Kidney epithelial cell (primary cell): ENCODE results near the gene B3GNT5. TPM values are rescaled to one million over a fixed set of nuclear protein-coding genes. Genes with fewer than 3 reads are reported as not detected.
A peak's percentile ranks its signal among the peaks of the same experiment; 100 is the strongest.

Source experiments
- DNase-seq: peaks from one replicate; pipeline ENCODE4 v3.0.0-alpha.2; 2010; ENCODE audit warnings: low read depth
- H3K27me3 ChIP-seq: 2 replicates; pipeline ENCODE4 v1.6.0; 2011; ENCODE audit warnings: low read length; ENCODE audit not compliant: control insufficient read depth, insufficient read depth
- H3K36me3 ChIP-seq: 2 replicates; pipeline ENCODE4 v1.5.1; 2011; ENCODE audit warnings: low read length; ENCODE audit not compliant: control insufficient read depth, insufficient read depth
- H3K4me3 ChIP-seq: 2 replicates; pipeline ENCODE4 v1.5.1; 2011; ENCODE audit warnings: low read depth, mild to moderate bottlenecking, control low read depth, low read length
- total RNA-seq: library from RNA; depleted of rRNA; stranded (reverse); fragments of >200 nt; gene quantifications from 2 replicates; pipeline ENCODE4 v1.2.3, GENCODE V29; 2015
- TF ChIP-seq, protein P1 (sequence below): IDR thresholded peaks from 2 replicates; pipeline ENCODE4 v1.5.1; 2011; ENCODE audit warnings: mild to moderate bottlenecking, moderate library complexity, low read length, control low read depth, inconsistent platforms; ENCODE audit not compliant: insufficient read depth, poor library complexity, severe bottlenecking

Gene B3GNT5
- total RNA-seq, 1 donor from 2014 or later, result 27.6 TPM

DNA sequence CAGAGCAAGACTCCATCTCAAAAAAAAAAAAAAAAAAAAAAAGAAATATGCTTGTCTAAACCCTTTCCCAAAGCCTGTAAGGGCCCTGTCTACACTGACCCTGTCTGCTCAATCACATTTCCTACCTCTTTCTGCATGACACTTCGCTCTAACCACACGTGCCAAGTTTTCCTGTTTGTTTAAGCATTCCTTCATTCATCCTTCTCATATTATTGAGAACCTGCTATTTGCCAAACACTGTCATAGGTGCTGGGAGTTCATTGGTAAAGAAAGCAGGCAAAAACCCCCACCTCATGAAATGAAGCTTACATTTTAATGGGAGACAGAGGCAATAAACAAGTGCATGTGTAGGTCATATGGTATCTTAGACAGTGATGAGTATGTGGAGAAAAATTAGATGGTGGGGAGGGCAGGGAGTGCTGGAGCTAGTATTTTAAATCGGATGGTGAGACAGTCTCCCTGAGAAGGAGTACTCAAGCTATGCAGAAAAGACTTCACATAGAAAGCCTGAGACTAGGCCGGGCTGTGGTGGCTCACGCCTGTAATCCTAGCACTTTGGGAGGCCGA, 48.0 kb downstream of the B3GNT5 start:
- TF ChIP-seq, protein P1, sequence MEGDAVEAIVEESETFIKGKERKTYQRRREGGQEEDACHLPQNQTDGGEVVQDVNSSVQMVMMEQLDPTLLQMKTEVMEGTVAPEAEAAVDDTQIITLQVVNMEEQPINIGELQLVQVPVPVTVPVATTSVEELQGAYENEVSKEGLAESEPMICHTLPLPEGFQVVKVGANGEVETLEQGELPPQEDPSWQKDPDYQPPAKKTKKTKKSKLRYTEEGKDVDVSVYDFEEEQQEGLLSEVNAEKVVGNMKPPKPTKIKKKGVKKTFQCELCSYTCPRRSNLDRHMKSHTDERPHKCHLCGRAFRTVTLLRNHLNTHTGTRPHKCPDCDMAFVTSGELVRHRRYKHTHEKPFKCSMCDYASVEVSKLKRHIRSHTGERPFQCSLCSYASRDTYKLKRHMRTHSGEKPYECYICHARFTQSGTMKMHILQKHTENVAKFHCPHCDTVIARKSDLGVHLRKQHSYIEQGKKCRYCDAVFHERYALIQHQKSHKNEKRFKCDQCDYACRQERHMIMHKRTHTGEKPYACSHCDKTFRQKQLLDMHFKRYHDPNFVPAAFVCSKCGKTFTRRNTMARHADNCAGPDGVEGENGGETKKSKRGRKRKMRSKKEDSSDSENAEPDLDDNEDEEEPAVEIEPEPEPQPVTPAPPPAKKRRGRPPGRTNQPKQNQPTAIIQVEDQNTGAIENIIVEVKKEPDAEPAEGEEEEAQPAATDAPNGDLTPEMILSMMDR, result no peak
- Histone ChIP-seq H3K27me3 (no peaks in the 10 kb centered on the region), H3K36me3 (no peaks in the 10 kb centered on the region), H3K4me3 (no peak overlapping the region)
- no peak for DNase-seq

DNA sequence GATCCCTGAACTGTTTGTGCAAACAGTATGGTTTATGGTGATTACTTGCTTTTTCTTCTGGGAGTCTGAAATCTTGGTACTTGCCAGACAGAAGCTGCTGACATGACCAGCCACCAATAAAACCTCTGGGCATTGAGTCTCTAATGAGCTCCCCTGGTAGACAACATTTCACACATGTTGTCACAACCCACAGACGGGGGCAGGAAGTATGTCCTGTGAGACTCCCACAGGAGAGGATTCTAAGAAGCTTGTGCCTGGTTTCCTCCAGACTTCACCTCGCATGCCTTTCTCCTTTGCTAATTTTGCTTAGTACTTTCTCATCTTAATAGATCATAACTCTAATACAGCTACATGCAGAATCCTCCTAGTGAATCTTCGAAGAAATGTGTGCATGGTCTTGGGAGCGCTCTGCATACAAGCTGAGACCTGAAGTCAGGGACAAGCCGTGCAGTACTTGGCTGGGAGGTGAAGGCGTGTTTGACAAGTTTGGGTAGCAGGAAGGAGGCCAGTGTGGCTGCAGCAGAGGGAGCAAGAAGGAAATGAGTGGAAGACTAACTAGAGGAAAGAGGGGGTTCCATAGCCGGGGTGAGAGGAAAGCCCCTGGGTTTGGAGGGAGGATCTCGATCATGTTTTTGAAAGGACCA, 49.0 kb downstream of the B3GNT5 start:
- TF ChIP-seq, protein P1, result no peak
- Histone ChIP-seq H3K36me3 (no peaks in the 10 kb centered on the region), H3K4me3 (no peak overlapping the region), H3K27me3 (no peaks in the 10 kb centered on the region)
- no peak for DNase-seq

DNA sequence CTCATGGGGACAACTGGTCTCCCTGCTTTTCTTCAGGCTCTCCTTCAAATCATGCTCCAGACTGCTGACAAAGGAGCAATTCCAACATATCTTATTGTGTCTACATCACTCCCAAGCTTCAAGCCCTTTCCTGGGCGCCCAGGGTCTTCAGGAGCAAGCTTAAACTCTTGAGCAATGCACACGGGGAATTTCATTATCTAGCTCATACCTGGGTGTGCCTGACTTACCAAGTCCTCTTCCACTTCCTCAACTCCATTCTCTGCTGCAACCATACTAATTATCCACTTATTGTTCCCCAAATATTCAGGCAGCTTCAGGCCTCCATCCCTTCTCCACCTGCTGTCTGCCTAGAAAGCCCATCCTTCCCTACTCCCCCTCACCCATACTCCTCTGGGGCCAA, 50.6 kb downstream of the B3GNT5 start:
- Histone ChIP-seq H3K4me3 (no peak overlapping the region), H3K36me3 (no peaks in the 10 kb centered on the region), H3K27me3 (no peaks in the 10 kb centered on the region)
- no peak for DNase-seq
- TF ChIP-seq, protein P1, result no peak

DNA sequence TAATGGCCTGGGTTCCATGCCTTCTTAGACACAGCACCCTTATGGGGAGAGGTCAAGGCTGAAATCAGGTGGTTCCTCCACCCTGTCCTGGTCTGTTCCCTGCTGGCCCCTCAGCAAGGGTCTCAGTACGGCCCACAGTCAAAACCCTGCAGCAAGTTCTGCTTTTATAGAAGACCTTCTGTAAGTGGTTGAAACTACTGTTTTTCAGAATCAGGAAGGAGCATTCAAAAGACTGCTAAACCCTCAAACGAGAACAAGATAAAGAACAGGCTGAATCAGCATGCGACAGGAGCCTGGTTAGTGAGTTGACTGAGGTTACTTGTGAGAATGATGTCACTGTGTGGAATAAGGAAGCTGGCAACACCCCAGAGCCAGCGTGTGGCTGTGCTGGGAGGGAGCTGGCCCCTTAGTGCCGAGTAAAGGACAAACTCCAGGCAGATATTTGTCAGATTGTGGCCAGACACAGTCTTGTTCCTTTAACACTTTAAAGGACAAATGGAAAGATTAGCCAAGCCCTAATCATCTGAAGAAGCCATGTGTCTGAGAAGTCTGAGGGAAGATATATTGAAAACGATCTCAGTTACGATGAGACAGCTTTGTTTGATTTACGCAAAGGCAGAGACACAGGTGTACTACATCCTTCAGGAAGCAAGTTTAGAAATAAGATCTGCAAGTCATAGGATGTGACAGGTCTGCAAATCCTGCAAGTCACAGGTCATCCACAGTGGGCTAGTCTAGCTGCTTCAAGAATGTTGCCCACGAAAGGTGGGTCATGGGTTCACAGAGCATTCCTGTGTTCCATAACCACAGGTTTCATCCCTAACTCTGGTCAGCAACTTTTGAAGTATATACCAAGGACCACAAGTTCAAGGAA, 54.0 kb downstream of the B3GNT5 start:
- TF ChIP-seq, protein P1, result no peak
- no peaks in the 10 kb centered on the region for H3K27me3 ChIP-seq
- H3K4me3 ChIP-seq, result no peak overlapping the region
- H3K36me3 ChIP-seq, result no peaks in the 10 kb centered on the region
- peak; percentile 77 for DNase-seq

DNA sequence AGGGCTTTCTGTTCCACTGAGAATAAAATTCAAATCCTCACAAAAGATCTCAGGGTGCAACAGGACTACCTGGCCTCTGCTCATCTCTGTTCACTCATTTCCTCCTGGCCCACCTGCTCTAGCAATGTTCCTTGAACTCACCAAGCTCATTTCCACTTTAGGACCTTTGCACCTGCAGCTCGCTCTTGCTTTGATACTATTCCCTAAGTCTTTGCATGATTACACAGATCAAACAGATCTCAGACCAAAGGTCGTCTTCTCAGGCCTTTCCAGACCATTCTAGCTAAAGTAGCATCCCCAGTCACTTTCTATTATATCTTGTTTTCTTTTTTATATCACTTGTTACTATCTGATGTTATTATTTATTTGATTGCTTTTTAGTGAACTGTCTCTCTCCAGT, 54.7 kb downstream of the B3GNT5 start:
- no peak for DNase-seq
- TF ChIP-seq, protein P1, result no peak
- H3K36me3 ChIP-seq, result no peaks in the 10 kb centered on the region
- H3K4me3 ChIP-seq, result no peak overlapping the region
- no peaks in the 10 kb centered on the region for H3K27me3 ChIP-seq
